ENCODE data around the gene SKIL. TPM values are rescaled to one million over a fixed set of nuclear protein-coding genes. Genes with fewer than 3 reads are reported as not detected.
A peak's percentile ranks its signal among the peaks of the same experiment; 100 is the strongest.

The SKIL gene
- total RNA-seq, 1 experiment from 2014 or later = 36.8 TPM

DNA sequence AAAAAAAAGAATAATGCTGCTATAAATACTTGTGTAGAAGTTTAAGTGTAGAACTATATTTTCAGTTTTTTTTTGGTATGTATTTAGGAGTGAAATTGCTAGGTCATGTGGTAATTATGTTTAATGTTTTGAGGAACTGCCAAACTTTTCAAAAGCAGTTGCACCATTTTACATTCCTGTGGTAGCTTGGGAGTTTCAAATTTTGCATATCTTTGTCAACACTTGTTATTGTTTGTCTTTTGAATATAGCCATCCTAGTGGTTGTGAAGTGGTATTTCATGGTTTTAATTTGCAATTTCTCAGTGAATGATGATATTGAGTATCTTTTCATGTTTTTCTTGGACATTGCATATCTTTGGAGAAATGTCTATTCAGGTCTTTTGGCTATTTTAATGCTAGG is 30.4 kb downstream of the SKIL start:
- DNase-seq (ENCODE audit: low read depth) = no peak

DNA sequence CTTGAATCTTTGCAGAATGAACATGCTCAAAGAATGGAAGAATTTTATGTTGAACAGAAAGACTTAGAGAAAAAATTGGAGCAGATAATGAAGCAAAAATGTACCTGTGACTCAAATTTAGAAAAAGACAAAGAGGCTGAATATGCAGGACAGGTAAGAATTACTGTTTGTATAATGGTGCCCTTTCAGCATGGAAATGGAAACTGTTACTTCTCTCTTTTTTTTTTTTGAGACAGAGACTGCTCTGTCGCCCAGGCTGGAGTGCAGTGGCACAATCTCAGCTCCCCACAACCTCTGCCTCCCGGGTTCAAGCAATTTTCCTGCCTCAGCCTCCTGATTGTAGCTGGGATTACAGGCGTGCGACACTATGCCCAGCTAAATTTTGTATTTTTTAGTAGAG is 33.6 kb downstream of the SKIL start:
- no peak for DNase-seq (ENCODE audit: low read depth)

DNA sequence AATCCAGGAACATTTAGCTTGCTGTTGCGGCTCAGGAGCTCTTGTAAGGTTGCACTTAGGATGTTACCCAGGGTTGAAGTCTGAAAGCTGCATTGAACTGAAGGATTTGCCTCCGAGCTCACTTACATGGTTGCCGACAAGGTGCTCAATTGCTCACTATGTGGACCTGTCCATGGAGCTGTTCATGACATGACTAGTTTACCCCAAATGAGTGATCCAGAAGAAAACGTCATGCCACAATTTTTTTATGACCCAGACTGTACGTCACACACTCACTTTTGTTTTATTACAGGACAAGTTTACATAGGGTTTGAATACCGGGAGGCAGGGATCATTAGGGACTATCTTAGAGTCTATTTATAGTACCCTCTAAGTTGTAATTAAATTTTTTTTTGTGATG is 40.2 kb downstream of the SKIL start:
- DNase-seq (ENCODE audit: low read depth) = no peak

- DNase-seq (ENCODE audit: low read depth) = no peak
Measured at GRCh38 chr3:170405101-170405500, 47.6 kb downstream of the SKIL start.

- peak; percentile 64 for DNase-seq (ENCODE audit: low read depth)
Measured at GRCh38 chr3:170410428-170411029, 53.0 kb downstream of the SKIL start.

- no peak for DNase-seq (ENCODE audit: low read depth)
Measured at GRCh38 chr3:170413291-170413690, 55.8 kb downstream of the SKIL start.

DNA sequence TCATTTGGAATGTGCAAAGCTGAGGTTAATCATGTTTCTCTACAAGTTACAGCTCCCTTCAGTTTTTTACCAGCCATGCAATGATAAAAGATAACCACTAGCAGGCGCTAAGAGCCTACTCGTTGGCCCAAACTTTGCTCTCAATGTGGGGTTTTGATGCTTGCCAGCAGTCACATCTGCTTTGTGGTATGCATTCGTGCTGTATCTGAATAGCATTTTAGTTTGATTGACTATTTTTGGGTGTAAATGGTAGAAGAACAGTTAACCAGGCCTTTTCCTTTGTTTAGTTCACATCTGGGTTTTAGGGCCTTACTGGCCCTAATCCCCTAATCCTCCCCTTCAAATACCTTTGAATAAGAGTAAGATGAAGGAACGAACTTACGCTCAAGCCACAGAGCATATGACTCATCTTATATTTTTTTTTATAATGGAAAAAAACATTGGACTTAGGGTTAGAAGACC is 56.7 kb downstream of the SKIL start:
- peak; percentile 89 for DNase-seq (ENCODE audit: low read depth)

- DNase-seq (ENCODE audit: low read depth) = no peak
Measured at GRCh38 chr3:170417090-170417489, 59.6 kb downstream of the SKIL start.

GRCh38 chr3:170418422-170419398 is 61.2 kb downstream of the SKIL start, which contains the start of gene CLDN11:
CLDN11 (plus strand) TSS chr3:170418868; CDS start chr3:170419067, 199 bp downstream.
- DNase-seq (ENCODE audit: low read depth) = peak; percentile 61

DNA sequence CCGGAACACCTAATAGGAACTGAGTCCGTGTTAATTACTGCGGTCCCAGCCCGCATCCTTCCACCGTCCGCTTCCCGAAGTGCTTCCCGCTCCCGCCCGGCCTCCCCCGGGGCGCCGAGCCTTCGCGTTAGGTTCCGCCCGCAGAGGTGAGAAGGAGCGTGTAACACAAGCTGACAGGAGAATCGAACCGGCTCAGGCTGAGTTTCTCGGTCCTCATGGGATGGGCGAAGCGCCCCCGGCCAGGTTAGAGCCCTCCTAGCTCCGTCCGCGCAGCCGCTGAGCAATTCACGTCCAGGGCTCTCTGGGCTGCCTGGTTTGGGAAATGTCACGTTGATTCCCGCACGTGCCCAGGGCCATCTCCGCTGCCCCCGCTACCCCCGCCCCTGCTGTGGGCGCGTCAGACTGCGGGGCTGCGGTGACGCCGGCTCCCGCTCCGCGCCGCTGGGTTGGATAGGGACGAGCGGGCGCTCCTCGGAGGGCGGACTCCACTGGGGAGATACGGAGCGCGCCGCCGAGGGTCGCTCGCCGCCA is 62.1 kb downstream of the SKIL start:
- no peak for DNase-seq (ENCODE audit: low read depth)

- DNase-seq (ENCODE audit: low read depth) = no peak
Measured at GRCh38 chr3:170420307-170420821, 62.8 kb downstream of the SKIL start.

- DNase-seq (ENCODE audit: low read depth) = no peak
Measured at GRCh38 chr3:170421111-170421641, 63.7 kb downstream of the SKIL start.

- DNase-seq (ENCODE audit: low read depth) = no peak
Measured at GRCh38 chr3:170421758-170422157, 64.2 kb downstream of the SKIL start.

DNA sequence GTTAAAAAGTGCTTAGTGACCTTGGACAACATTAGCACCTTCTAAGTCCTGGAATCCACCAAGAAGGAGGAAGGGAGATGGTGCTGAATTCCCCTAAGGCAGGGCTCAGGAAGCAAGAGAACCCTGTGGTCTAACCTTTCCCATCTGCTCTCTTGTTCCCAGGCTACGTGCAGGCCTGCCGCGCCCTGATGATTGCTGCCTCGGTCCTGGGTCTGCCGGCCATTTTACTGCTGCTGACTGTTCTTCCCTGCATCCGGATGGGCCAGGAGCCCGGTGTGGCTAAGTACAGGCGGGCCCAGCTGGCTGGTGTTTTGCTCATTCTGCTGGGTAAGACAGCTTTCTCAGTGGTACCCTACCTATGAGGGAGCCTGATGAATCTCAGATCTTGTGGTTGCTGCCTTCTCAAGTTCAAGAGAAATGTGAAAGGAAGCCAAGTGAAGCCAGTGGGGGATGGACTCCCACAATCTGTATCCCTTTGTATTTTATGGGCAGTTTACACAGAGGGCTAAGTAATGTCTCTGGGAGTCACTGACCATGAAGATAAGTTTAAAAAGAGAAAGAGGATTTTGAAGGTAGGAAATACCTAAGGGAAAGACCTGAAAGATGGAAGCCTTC is 65.6 kb downstream of the SKIL start:
- peak; percentile 61 for DNase-seq (ENCODE audit: low read depth)

DNA sequence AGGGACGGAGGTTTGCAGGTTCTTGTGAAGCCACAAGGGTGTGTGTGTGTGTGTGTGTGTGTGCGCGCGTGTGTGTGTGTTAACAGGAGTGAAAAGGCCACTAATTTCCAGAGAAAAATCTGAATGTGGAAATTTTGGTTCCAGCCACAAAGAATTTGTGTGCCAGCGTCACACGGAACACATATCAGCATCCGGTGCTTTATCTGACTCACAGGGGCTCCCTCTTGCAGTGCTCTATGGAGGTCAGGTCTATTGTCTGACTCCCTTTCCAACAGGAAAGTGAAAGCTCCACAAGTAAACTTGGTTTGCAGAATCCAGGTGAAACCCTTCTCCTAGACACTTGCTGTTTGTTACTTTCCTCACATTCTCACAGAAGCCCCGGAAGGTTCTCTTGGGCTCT is 67.4 kb downstream of the SKIL start:
- no peak for DNase-seq (ENCODE audit: low read depth)

GRCh38 chr3:170425491-170426239 is 68.2 kb downstream of the SKIL start:
- DNase-seq (ENCODE audit: low read depth) = no peak

DNA sequence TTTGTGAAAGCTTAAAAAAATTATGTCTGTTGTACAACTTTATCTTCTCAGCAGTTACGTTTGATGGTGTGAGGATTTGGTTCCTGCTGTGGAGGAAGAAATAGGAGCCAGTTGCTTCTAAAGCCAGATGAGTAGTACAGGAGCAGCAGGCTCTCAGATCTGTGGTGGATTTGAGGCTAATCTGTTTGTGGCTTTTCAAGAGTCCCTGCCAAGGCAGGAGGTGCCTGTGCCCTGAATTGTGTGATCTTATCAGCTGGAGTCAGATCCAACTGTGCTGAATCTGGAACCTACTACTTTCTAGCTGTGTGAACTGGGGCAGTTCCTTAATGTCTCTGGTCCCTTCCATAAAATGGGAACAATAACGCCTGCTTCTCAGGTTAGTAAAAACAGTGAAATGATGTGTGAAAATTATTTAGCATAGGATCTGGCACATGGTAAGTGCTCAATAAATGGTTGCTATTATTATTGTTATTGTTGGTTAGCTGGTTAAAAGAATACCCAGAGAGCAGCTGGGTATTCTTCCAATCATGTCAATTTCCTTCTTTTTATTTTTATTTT is 68.8 kb downstream of the SKIL start:
- DNase-seq (ENCODE audit: low read depth) = peak; percentile 82

DNA sequence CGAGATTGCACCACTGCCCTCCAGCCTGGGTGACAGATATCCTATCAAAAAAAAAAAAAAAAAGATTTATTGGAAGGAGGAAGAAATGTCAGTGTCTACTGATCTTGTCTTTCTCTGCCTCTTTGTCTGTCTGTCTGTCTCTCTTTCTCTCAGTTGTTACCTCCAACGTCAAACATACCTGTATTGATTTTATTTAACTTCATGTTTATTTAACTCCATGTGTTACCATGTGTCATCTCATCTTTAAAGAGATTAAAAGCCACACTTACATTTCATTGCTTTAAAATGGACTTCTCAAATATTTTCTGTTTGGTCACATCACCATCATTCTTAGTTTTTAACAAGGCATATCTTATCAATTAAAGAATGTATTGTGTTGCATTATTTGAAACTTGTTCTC is 70.6 kb downstream of the SKIL start:
- no peak for DNase-seq (ENCODE audit: low read depth)

DNA sequence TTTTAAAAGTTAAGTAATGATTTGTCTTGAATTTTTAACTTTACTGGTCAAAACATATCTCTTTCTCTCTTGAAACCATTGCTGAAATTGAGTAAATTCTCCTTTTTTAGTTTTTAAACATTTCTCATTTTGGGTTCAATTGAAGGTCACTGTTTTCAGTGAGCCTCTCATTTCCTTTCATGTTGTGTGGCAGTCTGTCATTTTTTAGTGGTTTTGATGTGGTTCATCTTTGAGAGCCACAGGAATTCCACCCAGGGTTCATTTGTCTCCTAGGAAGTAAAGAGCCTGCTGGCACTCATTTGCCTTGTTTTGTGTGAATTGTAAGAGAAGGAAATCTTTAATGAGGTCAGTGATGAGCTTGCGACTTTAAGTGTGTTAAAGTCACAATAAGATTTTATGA is 71.5 kb downstream of the SKIL start:
- DNase-seq (ENCODE audit: low read depth) = peak; percentile 94

DNA sequence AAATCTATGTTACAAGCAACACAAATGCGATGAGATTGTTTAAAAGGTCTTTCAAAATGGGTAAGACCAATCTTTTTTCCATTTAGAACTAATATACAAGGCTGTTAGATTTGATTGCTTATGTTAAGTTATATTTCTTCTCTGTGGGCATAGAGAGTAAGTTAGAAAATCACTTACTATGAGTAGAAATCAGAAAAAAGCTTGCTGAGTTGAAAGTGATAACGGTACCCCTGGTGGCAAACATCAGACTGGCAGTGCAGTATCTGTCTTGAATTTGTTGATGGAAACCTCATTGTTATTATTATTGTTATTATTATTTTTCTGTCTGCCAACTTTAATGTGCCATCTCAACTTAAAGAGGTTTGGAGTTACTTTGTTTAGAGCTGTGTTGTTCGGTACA is 73.5 kb downstream of the SKIL start:
- no peak for DNase-seq (ENCODE audit: low read depth)

DNA sequence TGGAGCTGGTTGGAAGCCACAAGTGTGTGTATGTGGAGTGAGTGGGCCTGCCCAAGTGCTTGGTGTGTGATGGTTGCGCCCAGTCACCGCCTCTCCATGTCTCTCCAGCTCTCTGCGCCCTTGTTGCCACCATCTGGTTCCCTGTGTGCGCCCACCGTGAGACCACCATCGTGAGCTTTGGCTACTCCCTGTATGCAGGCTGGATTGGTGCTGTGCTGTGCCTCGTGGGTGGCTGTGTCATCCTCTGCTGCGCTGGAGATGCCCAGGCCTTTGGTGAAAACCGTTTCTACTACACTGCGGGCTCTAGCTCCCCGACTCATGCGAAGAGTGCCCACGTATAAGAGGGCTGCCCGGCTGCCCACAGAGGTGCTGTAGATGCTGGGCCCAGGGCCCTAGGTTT is 74.9 kb downstream of the SKIL start:
- no peak for DNase-seq (ENCODE audit: low read depth)
